WTC11 (cell line): Measurements from ENCODE around the gene TM4SF18. TPM values are rescaled to one million over a fixed set of nuclear protein-coding genes. Genes with fewer than 3 reads are reported as not detected.
"Not testable (repeated sequence)": the region's sequence is repeated elsewhere in the genome, so short reads cannot be mapped to it uniquely, and the experiment has no call there.

Experiments
- ATAC-seq: fragments of 200-7000 bp; cut with Tn5 transposase; 2 replicates; pipeline ENCODE4 v1.10.0; 2021; ENCODE audit warnings: mild to moderate bottlenecking, moderate library complexity
- CTCF ChIA-PET: fragments of 300-600 bp; sonication (Branson Sonifier 250); formaldehyde crosslinking; loops from one replicate; lab custom pipeline; 2021; ENCODE audit warnings: antibody characterized with exemption; lab: Charles Lee
- POLR2A ChIA-PET: fragments of 350-600 bp; sonication (Branson Sonifier 250); formaldehyde crosslinking; loops from one replicate; lab custom pipeline; 2021; ENCODE audit warnings: antibody characterized with exemption; lab: Charles Lee
- DNase-seq: peaks from one replicate; pipeline ENCODE4 v3.0.0; 2021; ENCODE audit warnings: low spot score
- H3K27ac Mint-ChIP-seq: 2 replicates; pipeline ENCODE4 v1.8.0; 2021; ENCODE audit warnings: mixed read lengths
- H3K27me3 Mint-ChIP-seq: 2 replicates; pipeline ENCODE4 v1.8.0; 2021; ENCODE audit warnings: low read depth, mild to moderate bottlenecking, moderate library complexity, mixed read lengths
- H3K36me3 Mint-ChIP-seq: 2 replicates; pipeline ENCODE4 v1.8.0; 2021; ENCODE audit warnings: mixed read lengths
- H3K4me1 Mint-ChIP-seq: 2 replicates; pipeline ENCODE4 v1.8.0; 2022; ENCODE audit warnings: mixed read lengths
- H3K4me3 Mint-ChIP-seq: 2 replicates; pipeline ENCODE4 v1.8.0; 2021; ENCODE audit warnings: mild to moderate bottlenecking, moderate library complexity, mixed read lengths
- H3K9me3 Mint-ChIP-seq: 2 replicates; pipeline ENCODE4 v1.8.0; 2021; ENCODE audit warnings: mixed read lengths
- ARID4B ChIP-seq: sonication (generic); formaldehyde crosslinking; IDR thresholded peaks from 2 replicates; pipeline ENCODE4 v1.8.0; 2023; ENCODE audit warnings: missing genetic modification reagents, mild to moderate bottlenecking, borderline replicate concordance
- ELF4 ChIP-seq: sonication (generic); formaldehyde crosslinking; IDR thresholded peaks from 2 replicates; pipeline ENCODE4 v1.8.1; 2022; ENCODE audit warnings: low read depth, mild to moderate bottlenecking, moderate library complexity, missing genetic modification reagents
- ETV6 ChIP-seq: sonication (generic); formaldehyde crosslinking; IDR thresholded peaks from 2 replicates; pipeline ENCODE4 v1.8.1; 2022; ENCODE audit warnings: mild to moderate bottlenecking, missing genetic modification reagents
- FOXP1 ChIP-seq: sonication (generic); formaldehyde crosslinking; IDR thresholded peaks from 2 replicates; pipeline ENCODE4 v1.8.0; 2022; ENCODE audit warnings: missing genetic modification reagents, mild to moderate bottlenecking, moderate library complexity, borderline replicate concordance
- GABPB1 ChIP-seq: sonication (generic); formaldehyde crosslinking; IDR thresholded peaks from 2 replicates; pipeline ENCODE4 v1.8.1; 2023; ENCODE audit warnings: mild to moderate bottlenecking, missing genetic modification reagents
- GTF2I ChIP-seq: fragments of 250-450 bp; sonication (Bioruptor Pico); conservative IDR thresholded peaks from 2 replicates; pipeline ENCODE4 v1.4.0; 2021; ENCODE audit warnings: mild to moderate bottlenecking
- KAT7 ChIP-seq: sonication (generic); formaldehyde crosslinking; IDR thresholded peaks from 2 replicates; pipeline ENCODE4 v1.8.1; 2023; ENCODE audit warnings: missing genetic modification reagents, mild to moderate bottlenecking, borderline replicate concordance
- NFYB ChIP-seq: sonication (generic); formaldehyde crosslinking; conservative IDR thresholded peaks from 2 replicates; pipeline ENCODE4 v1.8.0; 2022; ENCODE audit warnings: low read depth, missing genetic modification reagents
- NR1H2 ChIP-seq: sonication (generic); formaldehyde crosslinking; IDR thresholded peaks from 2 replicates; pipeline ENCODE4 v1.9.0; 2021; ENCODE audit warnings: mild to moderate bottlenecking, moderate library complexity, missing genetic modification reagents
- OVOL2 ChIP-seq: fragments of 250-450 bp; sonication (Bioruptor Pico); IDR thresholded peaks from 2 replicates; pipeline ENCODE4 v1.9.0; 2021; ENCODE audit warnings: mild to moderate bottlenecking, borderline replicate concordance
- SMAD4 ChIP-seq: sonication (generic); formaldehyde crosslinking; IDR thresholded peaks from 2 replicates; pipeline ENCODE4 v1.8.0; 2022; ENCODE audit warnings: mild to moderate bottlenecking, missing genetic modification reagents
- TEAD1 ChIP-seq: sonication (generic); formaldehyde crosslinking; IDR thresholded peaks from 2 replicates; pipeline ENCODE4 v1.8.0; 2022; ENCODE audit warnings: mild to moderate bottlenecking, missing genetic modification reagents
- USF1 ChIP-seq: sonication (generic); formaldehyde crosslinking; IDR thresholded peaks from 2 replicates; pipeline ENCODE4 v1.8.0; 2022; ENCODE audit warnings: mild to moderate bottlenecking, missing genetic modification reagents
- ZBTB21 ChIP-seq: sonication (generic); formaldehyde crosslinking; IDR thresholded peaks from 2 replicates; pipeline ENCODE4 v1.8.1; 2023; ENCODE audit warnings: mild to moderate bottlenecking, missing genetic modification reagents, borderline replicate concordance
- ZNF219 ChIP-seq: sonication (generic); formaldehyde crosslinking; IDR thresholded peaks from 2 replicates; pipeline ENCODE4 v1.8.0; 2023; ENCODE audit warnings: missing genetic modification reagents, mild to moderate bottlenecking, borderline replicate concordance
- ZNF263 ChIP-seq: sonication (generic); formaldehyde crosslinking; IDR thresholded peaks from 2 replicates; pipeline ENCODE4 v1.8.1; 2022; ENCODE audit warnings: low read depth, mild to moderate bottlenecking, moderate library complexity, missing genetic modification reagents
- ZNF396 ChIP-seq: fragments of 250-450 bp; sonication (Bioruptor Pico); IDR thresholded peaks from 2 replicates; pipeline ENCODE4 v1.8.0; 2021; ENCODE audit warnings: mild to moderate bottlenecking, moderate library complexity, borderline replicate concordance
- ZNF416 ChIP-seq: fragments of 250-450 bp; sonication (Bioruptor Pico); IDR thresholded peaks from 2 replicates; pipeline ENCODE4 v1.9.0; 2021; ENCODE audit warnings: mild to moderate bottlenecking, inconsistent platforms
- ZNF423 ChIP-seq: fragments of 250-450 bp; sonication (Bioruptor Pico); IDR thresholded peaks from 2 replicates; pipeline ENCODE4 v2.1.2; 2022; ENCODE audit warnings: mild to moderate bottlenecking, moderate library complexity
- total RNA-seq: library from RNA; stranded (reverse); gene quantifications from 3 replicates; pipeline ENCODE4 v1.2.3, GENCODE V29; 2021
- TF ChIP-seq, protein P1 (sequence below): fragments of 250-450 bp; sonication (Bioruptor Pico); conservative IDR thresholded peaks from 2 replicates; pipeline ENCODE4 v1.9.0; 2021; ENCODE audit warnings: mild to moderate bottlenecking
- TF ChIP-seq, protein P2 (sequence below): fragments of 250-450 bp; sonication (Bioruptor Pico); IDR thresholded peaks from 2 replicates; pipeline ENCODE4 v1.8.0; 2021; ENCODE audit warnings: mild to moderate bottlenecking

The TM4SF18 gene
- total RNA-seq, 1 experiment from 2014 or later: 2.2 TPM

DNA sequence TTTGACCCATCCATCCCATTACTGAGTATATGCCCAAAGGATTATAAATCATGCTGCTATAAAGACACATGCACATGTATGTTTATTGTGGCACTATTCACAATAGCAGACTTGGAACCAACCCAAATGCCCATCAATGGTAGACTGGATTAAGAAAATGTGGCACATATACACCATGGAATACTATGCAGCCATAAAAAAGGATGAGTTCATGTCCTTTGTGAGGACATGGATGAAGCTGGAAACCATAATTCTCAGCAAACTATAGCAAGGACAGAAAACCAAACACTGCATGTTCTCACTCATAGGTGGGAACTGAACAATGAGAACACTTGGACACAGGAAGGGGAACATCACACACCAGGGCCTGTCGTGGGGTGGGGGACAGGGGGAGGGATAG lies 4.0 kb upstream of the TM4SF18 start:
- POLR2A ChIA-PET, H3K36me3 Mint-ChIP-seq, H3K9me3 Mint-ChIP-seq, DNase-seq, H3K4me3 Mint-ChIP-seq, H3K27ac Mint-ChIP-seq, ATAC-seq: not testable (repeated sequence)
- TF ChIP-seq GTF2I (CRISPR knock-in tag): 0 out of 2 replicates have a peak, but pooled peaks have one; percentile 18
- TF ChIP-seq, all 79 proteins: peak for 1; not testable (repeated sequence) for 78
- H3K27me3 Mint-ChIP-seq, CTCF ChIA-PET: not testable (repeated sequence)
- peaks cover 42% of the 10 kb centered on the region for H3K4me1 Mint-ChIP-seq

- H3K4me1 Mint-ChIP-seq: peaks cover 37% of the 10 kb centered on the region
- DNase-seq (no peak), ATAC-seq (no peak)
- ChIA-PET POLR2A (no interaction called here), CTCF (no interaction called here)
- no peak for TF ChIP-seq ELF4
- no peak for TF ChIP-seq NR1H2 (CRISPR knock-in tag)
- TF ChIP-seq ZNF416 (CRISPR knock-in tag): no peak
- no peak for TF ChIP-seq GABPB1 (CRISPR knock-in tag)
- no peak for TF ChIP-seq ZNF263
- TF ChIP-seq FOXP1 (CRISPR knock-in tag): no peak
- no peak for TF ChIP-seq ZBTB21 (CRISPR knock-in tag)
- no peak for TF ChIP-seq SMAD4 (CRISPR knock-in tag)
- TF ChIP-seq, protein P1, sequence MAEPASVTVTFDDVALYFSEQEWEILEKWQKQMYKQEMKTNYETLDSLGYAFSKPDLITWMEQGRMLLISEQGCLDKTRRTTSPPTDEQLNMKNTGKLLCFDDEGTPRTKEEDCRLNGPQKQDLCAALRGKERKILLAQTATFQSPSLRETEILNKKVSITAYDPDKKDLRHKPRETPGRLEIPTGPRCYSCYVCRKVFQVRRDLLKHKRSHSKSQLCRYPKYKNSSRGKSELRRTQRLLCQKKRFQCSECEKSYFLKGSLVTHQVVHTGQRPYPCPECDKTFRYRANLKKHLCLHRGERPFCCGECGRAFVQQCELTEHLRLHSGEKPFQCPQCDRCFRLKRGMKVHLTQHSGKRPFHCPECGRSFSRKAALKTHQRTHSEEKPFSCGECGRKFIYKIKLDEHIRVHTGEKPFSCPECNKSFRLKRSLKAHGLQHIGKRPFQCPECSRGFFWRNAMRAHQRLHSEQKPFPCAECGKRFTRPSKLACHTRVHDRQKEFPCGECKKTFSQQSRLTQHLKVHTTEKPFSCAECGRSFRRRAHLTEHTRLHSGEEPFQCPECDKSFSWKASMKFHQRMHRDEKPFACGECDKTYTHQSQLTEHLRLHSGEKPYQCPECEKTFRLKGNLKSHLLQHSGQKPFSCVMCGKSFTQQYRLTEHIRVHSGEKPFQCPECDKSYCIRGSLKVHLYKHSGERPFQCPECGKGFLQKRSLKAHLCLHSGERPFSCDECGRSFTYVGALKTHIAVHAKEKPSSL: no peak
- TF ChIP-seq ZNF396 (CRISPR knock-in tag): no peak
- no peak for TF ChIP-seq TEAD1
- no peak for TF ChIP-seq ZNF219 (CRISPR knock-in tag)
- no peak for TF ChIP-seq OVOL2 (CRISPR knock-in tag)
- TF ChIP-seq USF1 (CRISPR knock-in tag): no peak
- TF ChIP-seq ETV6 (CRISPR knock-in tag): no peak
- no peak for TF ChIP-seq NFYB
- no peak for TF ChIP-seq KAT7 (CRISPR knock-in tag)
- no peak for TF ChIP-seq ARID4B
- TF ChIP-seq, protein P2, sequence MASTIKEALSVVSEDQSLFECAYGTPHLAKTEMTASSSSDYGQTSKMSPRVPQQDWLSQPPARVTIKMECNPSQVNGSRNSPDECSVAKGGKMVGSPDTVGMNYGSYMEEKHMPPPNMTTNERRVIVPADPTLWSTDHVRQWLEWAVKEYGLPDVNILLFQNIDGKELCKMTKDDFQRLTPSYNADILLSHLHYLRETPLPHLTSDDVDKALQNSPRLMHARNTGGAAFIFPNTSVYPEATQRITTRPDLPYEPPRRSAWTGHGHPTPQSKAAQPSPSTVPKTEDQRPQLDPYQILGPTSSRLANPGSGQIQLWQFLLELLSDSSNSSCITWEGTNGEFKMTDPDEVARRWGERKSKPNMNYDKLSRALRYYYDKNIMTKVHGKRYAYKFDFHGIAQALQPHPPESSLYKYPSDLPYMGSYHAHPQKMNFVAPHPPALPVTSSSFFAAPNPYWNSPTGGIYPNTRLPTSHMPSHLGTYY (CRISPR knock-in tag): no peak
- TF ChIP-seq ZNF423: no peak
- no peak overlapping the region for H3K4me3 Mint-ChIP-seq
- H3K27me3 Mint-ChIP-seq: no peaks in the 10 kb centered on the region
- H3K9me3 Mint-ChIP-seq: peaks cover 8% of the 10 kb centered on the region
- no peaks in the 10 kb centered on the region for H3K36me3 Mint-ChIP-seq
- no peak overlapping the region for H3K27ac Mint-ChIP-seq
Measured at GRCh38 chr3:149336925-149337324, 3.5 kb upstream of the TM4SF18 start.
